GM13976 (cell line): Measurements from ENCODE around the gene NUDT1.
A peak's percentile ranks its signal among the peaks of the same experiment; 100 is the strongest.

Experiments used
- DNase-seq: peaks from one replicate; pipeline ENCODE4 v3.0.0; 2012; ENCODE audit warnings: low spot score
- CTCF ChIP-seq: IDR thresholded peaks from 2 replicates; pipeline ENCODE4 v1.5.1; 2012; ENCODE audit warnings: borderline replicate concordance, mild to moderate bottlenecking; ENCODE audit not compliant: insufficient read depth; ENCODE audit errors: extremely low read depth, missing control alignments, control extremely low read depth
- in situ Hi-C: fragments of 300-500 bp; cut with MboI; formaldehyde crosslinking; loops from one replicate; pipeline ENCODE4 v1.12.0; 2022; ENCODE audit warnings: low sequenced_read_pairs, mixed read lengths, inconsistent platforms; ENCODE audit not compliant: unreplicated experiment

The NUDT1 gene

GRCh38 chr7:2255145-2256139, 13.4 kb downstream of the NUDT1 start:
- no peak for DNase-seq
- in situ Hi-C loops, result no loop called here
- TF ChIP-seq CTCF, result no peak

- DNase-seq, result no peak
- in situ Hi-C loops, result no loop called here
- TF ChIP-seq CTCF, result no peak
Measured at GRCh38 chr7:2256306-2257045, 14.4 kb downstream of the NUDT1 start.

GRCh38 chr7:2257046-2257551, 15.1 kb downstream of the NUDT1 start:
- in situ Hi-C loops, result no loop called here
- DNase-seq, result no peak
- TF ChIP-seq CTCF, result no peak

GRCh38 chr7:2257651-2258050, 15.6 kb downstream of the NUDT1 start:
- DNase-seq, result no peak
- in situ Hi-C loops, result no loop called here
- TF ChIP-seq CTCF, result no peak

- DNase-seq, result peak; percentile 90
- in situ Hi-C loops, result no loop called here
- no peak for TF ChIP-seq CTCF
Measured at GRCh38 chr7:2258661-2259365, 16.8 kb downstream of the NUDT1 start.

GRCh38 chr7:2259480-2259879, 17.5 kb downstream of the NUDT1 start:
- in situ Hi-C loops, result no loop called here
- no peak for DNase-seq
- TF ChIP-seq CTCF, result no peak
